H1 (cell line): ENCODE results near the gene SH3PXD2A. TPM values are rescaled to one million over a fixed set of nuclear protein-coding genes. Genes with fewer than 3 reads are reported as not detected.

ENCODE experiments used
- polyA plus RNA-seq, 7 experiments: library from polyadenylated mRNA; depleted of rRNA in 3 of 7; stranded (reverse) in 5 of 7; unstranded in 2 of 7; fragments of >200 nt in 5 of 7; fragments of 200-250 nt in 2 of 7; gene quantifications; 1 replicate in 5 of 7; 2 replicates in 1 of 7; 4 replicates in 1 of 7; pipeline versions ENCODE4 v1.2.1 to v1.2.3, GENCODE V29; 2011 to 2013; ENCODE audit warnings: missing spikeins in 2 of 7, mixed read lengths in 2 of 7
- small RNA-seq: library from polyadenylated mRNA; stranded (forward); fragments of <200 nt; extraction: miRNeasy Mini kit (QIAGEN cat#:217004); gene quantifications from one replicate; pipeline ENCODE3, GENCODE V24; 2013; ENCODE audit not compliant: insufficient read depth
- total RNA-seq: library from RNA; stranded (reverse); fragmentation: NEBNext Ultra II Directional; extraction: Animal tissue kit (Norgen Biotek cat#: 25700); gene quantifications from 2 replicates; pipeline ENCODE4 v1.2.1, GENCODE V29; 2021

Gene SH3PXD2A
- total and polyA plus RNA-seq, 2 of the 8 experiments (the other 6 are each of a cell fraction or from before 2014, with no cell fraction given), result 5.4 to 16.3 TPM

Small RNA genes lying within 50 kb of the gene (small RNA-seq; reads per million reads assigned to genes)
- gene RF00019, result not detected

Other genes with a start within 250 kb of the SH3PXD2A start
- gene STN1, start 62.6 kb upstream of the SH3PXD2A start, total RNA-seq, result 10.3 and 12.4 TPM in 2 replicates
- 8.3 and 10.1 TPM in 2 replicates for gene STN1, start 62.6 kb upstream of the SH3PXD2A start, polyA plus RNA-seq (2011; rRNA removed)
- 18.3 and 18.8 TPM in 2 replicates for gene SLK, start 111.6 kb upstream of the SH3PXD2A start, total RNA-seq
- gene SLK, start 111.6 kb upstream of the SH3PXD2A start, polyA plus RNA-seq (2011; rRNA removed), result 1.6 and 2.7 TPM in 2 replicates
- gene COL17A1, start 230.3 kb upstream of the SH3PXD2A start, total RNA-seq, result 0.37 and 1.9 TPM in 2 replicates
- 0.35 and 0.52 TPM in 2 replicates for gene COL17A1, start 230.3 kb upstream of the SH3PXD2A start, polyA plus RNA-seq (2011; rRNA removed)